ENCODE data around the gene CCDC18. TPM values are rescaled to one million over a fixed set of nuclear protein-coding genes. Genes with fewer than 3 reads are reported as not detected.
"Not testable (repeated sequence)": the region's sequence is repeated elsewhere in the genome, so short reads cannot be mapped to it uniquely, and the experiment has no call there.

CCDC18 gene
- polyA plus RNA-seq (2013, experiment 1 of 2; ENCODE audit: insufficient read length): 12.2 TPM
- polyA plus RNA-seq (2013, experiment 2 of 2; ENCODE audit: insufficient read length): 2.0 TPM

- peak; percentile 65 for DNase-seq
These were observed at the start of gene CCDC18 for GRCh38 chr1:93180723-93181613. TSS of gene CCDC18 (plus strand) at chr1:93180724. CDS start at chr1:93183362, 2,638 bp downstream.

- DNase-seq: no peak
These were observed 47.9 kb upstream of the CCDC18 start for GRCh38 chr1:93132638-93133037.

DNA sequence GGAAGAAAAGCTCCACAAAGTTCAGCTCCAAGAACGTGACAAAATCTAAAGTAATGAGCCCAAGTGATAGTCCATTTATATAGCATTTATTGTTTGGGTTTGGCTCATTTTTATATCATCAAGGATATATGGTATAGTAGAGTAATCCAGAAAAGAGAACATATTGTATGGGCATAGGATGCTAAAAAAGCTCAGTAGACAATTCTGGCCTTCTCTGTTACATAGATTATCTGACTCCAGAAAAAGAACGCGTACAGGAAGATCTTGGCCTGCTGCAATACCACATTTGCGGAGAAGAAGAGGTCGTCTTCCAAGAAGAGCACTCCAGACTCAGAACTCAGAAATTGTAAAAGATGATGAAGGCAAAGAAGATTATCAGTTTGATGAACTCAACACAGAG is 44.1 kb upstream of the CCDC18 start:
- no peak for DNase-seq

DNA sequence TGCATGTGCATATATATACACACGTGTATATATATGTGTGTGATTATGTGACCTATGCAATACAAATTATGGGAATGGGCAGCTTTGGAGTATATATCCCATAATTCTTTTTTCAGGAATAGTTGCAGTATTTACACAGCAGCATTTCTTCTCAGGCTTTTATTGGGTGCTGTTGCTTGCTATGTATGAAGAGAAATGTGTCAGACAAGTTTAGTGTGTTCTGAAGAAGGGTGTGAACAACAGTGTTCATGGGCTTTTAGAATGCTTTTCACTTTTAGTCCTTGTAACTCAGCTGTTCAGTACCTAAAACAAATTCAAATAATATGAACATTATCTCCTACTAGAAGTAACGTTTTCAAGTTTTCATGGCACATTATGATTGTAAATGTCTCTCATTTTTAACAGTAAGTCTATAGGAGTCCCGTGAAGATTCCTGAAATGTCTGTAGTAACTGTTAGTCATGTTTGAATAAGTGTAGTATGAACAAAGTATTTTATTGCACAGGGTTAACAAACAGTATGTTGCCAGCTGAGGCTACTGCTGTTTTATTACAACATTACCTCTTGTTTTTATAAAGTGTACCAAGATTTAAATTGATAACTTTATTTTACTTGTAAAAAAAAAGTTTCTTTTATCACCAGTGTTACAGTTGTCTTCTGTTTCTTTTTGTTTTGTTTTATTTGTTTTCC is 42.8 kb upstream of the CCDC18 start:
- DNase-seq: no peak

DNA sequence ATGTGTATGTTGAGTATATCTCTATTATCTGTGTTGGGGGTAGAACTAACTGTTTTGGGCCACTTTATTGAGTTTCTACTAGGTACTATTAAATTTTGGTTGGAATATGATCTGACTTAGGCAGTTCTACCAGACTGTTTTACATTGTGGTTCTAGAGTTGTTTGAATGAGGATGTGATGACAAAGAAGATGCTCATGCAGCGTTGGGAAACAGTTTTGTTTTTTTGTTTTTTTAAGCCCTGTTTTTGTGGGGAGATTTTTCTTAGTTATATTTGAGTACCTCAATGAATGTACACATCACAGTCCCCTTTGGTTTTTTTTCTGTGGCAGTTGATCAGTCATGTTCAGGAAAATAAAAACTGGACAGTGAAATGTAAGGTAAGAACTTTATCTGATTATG is 40.4 kb upstream of the CCDC18 start:
- no peak for DNase-seq

GRCh38 chr1:93142161-93142560 is 38.4 kb upstream of the CCDC18 start:
- no peak for DNase-seq

DNA sequence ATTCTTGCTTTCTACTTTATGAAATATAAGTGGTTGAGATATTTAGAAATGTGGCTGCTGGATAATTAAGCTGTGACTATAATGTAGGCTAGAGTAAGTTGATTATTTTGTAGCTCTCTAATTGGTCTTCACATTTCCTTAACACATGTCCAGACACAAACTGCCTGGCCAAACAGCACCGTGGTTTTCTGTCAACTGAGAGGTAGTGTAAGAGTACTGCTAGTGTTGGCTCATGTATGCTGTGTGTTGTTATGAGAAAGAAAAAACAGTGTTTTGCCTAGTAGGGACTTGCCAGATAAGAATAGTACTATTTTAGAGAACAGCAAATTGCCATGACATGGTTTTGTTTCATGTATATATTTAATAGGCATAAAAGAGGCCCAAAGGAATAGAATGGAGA is 37.4 kb upstream of the CCDC18 start:
- DNase-seq: no peak

DNA sequence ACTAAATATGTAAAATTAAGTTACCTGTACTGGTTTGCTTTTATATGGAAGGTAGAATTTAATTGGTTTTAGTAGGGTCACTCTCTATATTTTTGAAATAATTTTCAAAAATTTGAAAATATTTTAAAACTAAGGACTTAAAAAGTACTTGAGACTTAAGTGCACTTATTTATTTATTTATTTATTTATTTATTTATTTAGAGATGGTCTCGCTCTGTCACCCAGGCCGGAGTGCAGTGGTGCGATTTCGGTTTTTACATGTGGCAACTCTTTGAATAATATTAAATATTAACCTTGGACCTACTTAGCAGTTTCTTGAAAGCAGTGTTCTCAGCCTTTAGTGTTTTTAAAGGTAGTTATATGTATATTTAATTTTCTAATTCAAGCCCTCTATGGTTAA is 36.8 kb upstream of the CCDC18 start:
- DNase-seq: no peak

DNA sequence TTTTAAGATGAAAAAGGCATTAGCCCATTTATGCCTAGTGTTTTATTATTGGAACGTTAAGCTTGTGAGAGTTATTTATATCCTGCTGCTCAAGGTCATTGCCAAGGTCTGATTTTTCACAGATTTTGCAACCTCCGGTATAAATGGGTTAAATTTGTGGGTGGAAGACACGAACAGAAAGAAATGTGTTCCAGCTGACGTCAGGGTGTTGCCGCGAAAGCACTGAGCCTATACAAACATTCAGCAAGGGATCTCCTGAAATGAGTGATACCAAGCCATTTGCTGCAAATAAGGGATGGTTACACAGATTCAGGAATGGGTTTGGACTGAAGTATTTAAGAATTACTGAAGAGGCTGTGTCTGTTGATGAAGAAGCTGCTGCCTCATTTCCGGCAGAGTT is 32.5 kb upstream of the CCDC18 start:
- peak; percentile 46 for DNase-seq

DNA sequence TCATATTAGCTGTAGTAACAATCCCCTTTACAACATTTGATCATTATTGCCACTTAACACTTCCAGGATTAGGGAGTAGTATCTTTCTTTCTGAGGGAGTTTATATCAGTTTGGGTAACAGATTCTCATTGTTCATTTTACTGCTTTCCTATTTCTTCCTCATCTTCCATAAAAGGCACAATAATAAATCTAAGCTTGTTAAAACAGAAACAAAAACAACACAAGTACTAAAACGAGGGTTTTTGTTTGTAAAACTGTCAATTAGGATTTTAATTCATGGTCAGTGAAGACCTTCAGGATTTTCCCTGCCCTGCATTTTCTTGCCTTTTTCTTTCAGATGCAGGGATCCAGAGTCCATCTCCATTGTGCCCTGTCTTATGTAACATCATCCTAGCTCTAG is 29.8 kb upstream of the CCDC18 start:
- no peak for DNase-seq

DNA sequence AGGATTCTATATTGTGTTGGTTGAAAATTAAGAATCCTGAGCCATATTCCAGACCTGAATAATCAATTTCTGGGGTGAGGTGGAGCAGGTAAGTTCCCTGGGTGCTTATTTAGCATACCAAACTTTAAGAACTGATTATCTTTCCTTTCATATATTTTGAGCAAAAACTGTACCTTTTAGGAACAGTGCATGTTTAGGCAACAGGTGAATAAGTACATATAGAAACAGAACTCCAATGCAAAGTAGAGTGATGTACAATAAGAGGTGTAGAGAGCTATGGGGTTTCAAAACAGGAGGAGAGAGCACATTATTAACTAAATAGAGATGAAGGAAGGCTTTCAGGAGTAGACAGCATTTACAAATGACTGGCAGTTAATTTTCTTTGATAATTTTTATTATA is 29.1 kb upstream of the CCDC18 start:
- DNase-seq: no peak

DNA sequence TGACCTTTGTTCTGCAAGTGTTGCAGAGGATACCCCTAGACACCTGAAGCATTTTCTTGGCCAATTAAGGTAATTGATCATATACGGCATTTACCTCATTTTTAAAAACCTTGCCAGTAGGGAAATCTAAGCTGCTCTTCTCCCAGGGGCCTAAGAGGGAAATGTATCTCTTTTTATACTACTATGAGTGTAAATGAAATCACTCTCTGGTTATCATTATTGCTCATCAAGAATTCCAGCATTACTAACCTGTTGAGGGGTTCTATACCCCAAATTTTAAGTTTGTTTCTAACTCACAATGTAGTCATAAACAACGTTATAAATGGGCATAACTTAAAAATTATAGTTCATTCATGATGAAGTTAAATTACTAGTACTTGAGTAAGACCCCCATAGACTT is 27.7 kb upstream of the CCDC18 start:
- DNase-seq: no peak

GRCh38 chr1:93154898-93155297 is 25.6 kb upstream of the CCDC18 start:
- no peak for DNase-seq

- no peak for DNase-seq
These were observed 25.2 kb upstream of the CCDC18 start for GRCh38 chr1:93155335-93155734.

DNA sequence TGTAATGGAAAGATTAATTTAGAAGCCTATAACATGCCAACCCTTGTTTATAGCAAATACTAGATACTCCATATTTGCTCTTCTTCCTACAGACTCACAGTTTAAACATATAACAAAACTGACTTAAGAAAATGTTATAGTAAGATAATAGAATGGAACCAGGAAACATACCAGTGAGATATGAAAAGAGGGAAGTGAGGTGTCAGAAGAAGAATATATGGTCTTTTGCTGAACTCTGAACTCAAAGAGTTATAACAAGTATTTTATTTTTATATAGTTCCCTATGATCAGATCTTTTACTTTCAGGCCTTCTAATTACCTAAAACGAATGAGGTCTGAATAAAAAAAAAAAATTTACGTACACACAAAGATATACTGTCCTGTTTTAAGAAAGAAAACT is 21.2 kb upstream of the CCDC18 start:
- DNase-seq: no peak

DNA sequence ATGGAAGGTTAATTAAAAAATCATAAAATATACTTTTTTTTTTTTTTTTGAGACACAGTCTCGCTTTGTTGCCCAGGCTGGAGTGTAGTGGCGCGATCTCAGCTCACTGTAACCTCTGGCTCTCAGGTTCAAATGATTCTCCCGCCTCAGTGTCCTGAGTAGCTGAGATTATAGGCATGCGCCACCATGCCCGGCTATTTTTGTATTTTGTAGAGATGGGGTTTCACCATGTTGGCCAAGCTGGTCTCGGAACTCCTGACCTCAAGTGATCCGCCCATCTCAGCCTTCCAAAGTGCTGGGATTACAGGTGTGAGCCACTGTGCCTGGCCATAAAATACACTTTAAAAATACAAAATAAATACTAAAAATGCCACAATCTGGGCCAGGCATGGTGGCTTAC is 17.2 kb upstream of the CCDC18 start:
- DNase-seq: not testable (repeated sequence)

DNA sequence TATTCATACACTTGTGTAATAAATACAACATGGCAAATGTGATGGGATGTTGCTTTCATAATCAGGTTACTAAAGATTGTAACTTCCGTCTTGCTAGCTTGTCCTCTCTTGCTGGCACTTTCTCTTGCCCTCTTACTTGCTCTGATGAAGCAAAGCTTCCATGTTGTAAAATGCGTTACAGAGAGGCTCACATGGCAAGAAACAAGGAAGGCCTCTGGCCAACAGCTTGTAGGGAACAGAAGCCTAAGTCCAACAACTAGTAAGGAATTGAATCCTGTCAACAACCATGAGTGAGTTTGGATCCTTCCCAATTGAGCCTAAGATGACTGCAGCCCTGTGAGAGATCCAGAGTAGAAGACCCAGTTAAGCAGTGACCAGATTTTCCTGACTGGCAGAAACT is 15.7 kb upstream of the CCDC18 start:
- no peak for DNase-seq

DNA sequence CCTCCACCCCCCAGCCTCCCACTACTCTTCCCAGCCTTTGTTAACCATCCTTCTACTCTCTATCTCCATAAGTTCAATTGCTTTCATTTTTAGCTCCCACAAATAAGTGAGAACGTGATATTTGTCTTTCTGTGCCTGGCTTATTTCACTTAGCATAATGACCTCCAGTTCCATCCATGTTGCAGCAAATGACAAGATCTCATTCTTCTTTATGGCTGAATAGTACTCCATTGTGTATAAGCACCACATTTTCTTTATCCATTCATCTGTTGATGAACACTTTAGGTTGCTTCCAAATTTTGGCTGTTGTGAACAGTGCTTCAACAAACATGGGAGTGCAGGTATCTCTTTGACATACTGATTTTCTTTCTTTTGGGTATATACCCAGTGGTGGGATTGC is 14.6 kb upstream of the CCDC18 start:
- DNase-seq: not testable (repeated sequence)

DNA sequence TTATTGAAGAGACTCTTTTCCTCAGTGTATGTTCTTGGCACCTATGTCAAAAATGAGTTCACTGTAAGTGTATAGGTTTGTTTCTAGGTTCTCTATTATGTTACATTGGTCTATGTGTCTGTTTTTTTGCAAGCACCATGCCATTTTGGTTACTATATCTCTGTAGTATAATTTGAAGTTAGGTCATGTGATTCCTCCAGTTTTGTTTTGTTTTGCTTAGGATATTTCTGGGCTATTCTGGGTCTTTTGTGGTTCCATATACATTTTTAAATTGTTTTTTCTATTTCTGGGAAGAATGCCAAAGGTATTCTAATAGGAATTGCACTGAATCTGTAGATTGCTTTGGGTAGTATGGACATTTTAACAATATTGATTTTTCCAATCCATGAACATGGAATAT is 13.5 kb upstream of the CCDC18 start:
- peak; percentile 73 for DNase-seq

GRCh38 chr1:93170141-93170678 is 10.3 kb upstream of the CCDC18 start:
- DNase-seq: not testable (repeated sequence)

- peak; percentile 23 for DNase-seq
These were observed 8.9 kb upstream of the CCDC18 start for GRCh38 chr1:93171549-93172034.

DNA sequence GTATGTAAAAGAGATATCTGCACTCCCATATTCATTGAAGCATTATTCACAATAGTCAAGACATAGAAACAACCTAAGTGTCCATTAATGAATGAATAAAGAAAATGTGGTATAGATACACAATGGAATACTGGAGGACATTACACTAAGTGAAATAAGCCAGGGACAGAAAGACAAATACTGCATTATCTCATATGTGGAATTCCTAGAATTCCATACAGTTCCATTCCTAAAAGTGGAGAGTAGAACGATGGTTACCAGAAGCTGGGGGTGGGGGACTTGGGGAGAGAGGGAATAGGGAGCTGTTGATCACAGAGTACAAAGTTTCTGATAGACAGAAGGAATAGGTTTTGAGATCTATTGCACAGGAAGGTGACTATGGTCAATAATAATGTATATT is 7.7 kb upstream of the CCDC18 start:
- DNase-seq: peak; percentile 76

- not testable (repeated sequence) for DNase-seq
These were observed 5.9 kb upstream of the CCDC18 start for GRCh38 chr1:93174638-93175037.
